Fibroblast of pulmonary artery (primary cell): ENCODE data around the gene RIMBP2.

Experiments
- DNase-seq: peaks from one replicate; pipeline ENCODE4 v3.0.0-alpha.2; 2010; ENCODE audit warnings: low read depth
- H3K4me3 ChIP-seq: replicated peaks from 2 replicates; pipeline ENCODE4 v1.5.1; 2011; ENCODE audit warnings: low read depth, mild to moderate bottlenecking, control low read depth, low read length, moderate library complexity
- TF ChIP-seq, protein P1 (sequence below): IDR thresholded peaks from 2 replicates; pipeline ENCODE4 v1.5.1; 2011; ENCODE audit warnings: mild to moderate bottlenecking, control low read depth, low read length, inconsistent platforms; ENCODE audit errors: missing control alignments

RIMBP2 gene

DNA sequence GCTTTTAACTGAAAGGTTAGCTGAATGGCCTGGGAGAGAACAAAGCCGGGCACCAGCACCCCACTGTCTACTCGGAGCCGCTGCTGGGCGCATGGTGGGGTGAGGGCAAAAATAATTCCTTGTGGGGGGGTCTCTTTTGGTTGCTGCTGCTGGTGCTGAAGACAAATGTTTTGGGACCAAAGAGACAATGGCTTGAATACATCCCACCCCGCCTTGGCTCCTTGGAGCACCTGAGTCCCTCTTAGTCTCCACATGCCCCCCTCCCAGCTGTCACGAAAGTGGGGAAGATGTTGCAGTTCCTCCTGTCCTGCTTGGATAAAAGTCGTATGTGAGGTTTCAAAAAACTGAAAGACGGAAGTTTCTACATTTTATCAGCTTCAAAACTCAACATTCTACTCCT lies 293.4 kb downstream of the RIMBP2 start:
- no peak for DNase-seq
- TF ChIP-seq, protein P1, sequence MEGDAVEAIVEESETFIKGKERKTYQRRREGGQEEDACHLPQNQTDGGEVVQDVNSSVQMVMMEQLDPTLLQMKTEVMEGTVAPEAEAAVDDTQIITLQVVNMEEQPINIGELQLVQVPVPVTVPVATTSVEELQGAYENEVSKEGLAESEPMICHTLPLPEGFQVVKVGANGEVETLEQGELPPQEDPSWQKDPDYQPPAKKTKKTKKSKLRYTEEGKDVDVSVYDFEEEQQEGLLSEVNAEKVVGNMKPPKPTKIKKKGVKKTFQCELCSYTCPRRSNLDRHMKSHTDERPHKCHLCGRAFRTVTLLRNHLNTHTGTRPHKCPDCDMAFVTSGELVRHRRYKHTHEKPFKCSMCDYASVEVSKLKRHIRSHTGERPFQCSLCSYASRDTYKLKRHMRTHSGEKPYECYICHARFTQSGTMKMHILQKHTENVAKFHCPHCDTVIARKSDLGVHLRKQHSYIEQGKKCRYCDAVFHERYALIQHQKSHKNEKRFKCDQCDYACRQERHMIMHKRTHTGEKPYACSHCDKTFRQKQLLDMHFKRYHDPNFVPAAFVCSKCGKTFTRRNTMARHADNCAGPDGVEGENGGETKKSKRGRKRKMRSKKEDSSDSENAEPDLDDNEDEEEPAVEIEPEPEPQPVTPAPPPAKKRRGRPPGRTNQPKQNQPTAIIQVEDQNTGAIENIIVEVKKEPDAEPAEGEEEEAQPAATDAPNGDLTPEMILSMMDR, result no peak
- H3K4me3 ChIP-seq, result no peak overlapping the region

- no peak overlapping the region for H3K4me3 ChIP-seq
- TF ChIP-seq, protein P1, result no peak
- no peak for DNase-seq
These were observed 294.2 kb downstream of the RIMBP2 start for GRCh38 chr12:130421896-130422295.

- TF ChIP-seq, protein P1, result no peak
- no peak overlapping the region for H3K4me3 ChIP-seq
- DNase-seq, result no peak
These were observed 296.0 kb downstream of the RIMBP2 start for GRCh38 chr12:130420071-130420470.

DNA sequence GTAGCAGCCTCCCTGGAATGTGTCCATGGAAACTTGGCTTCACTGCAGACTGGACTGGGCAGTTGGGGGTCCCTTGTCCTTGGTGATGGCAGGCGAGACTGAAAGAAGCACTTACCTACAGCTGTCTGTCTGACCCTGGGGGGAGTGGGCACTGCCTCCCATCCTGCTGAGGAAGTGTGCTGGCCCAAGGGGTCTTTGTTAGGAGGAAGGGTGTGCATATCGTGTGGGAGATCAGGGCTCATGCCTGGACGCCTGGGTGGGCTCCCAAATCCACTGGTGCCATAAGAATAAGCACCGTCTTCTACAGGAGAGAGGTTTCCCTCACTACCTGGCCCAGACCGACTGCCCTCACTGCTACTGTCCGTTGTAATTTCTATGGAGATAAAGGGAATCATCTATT lies 297.0 kb downstream of the RIMBP2 start:
- DNase-seq, result no peak
- TF ChIP-seq, protein P1, result no peak
- H3K4me3 ChIP-seq, result no peak overlapping the region

GRCh38 chr12:130418251-130418650 lies 297.8 kb downstream of the RIMBP2 start:
- no peak overlapping the region for H3K4me3 ChIP-seq
- no peak for DNase-seq
- TF ChIP-seq, protein P1, result no peak

- no peak for DNase-seq
- no peak overlapping the region for H3K4me3 ChIP-seq
- TF ChIP-seq, protein P1, result no peak
These were observed 301.7 kb downstream of the RIMBP2 start for GRCh38 chr12:130414381-130414780.

DNA sequence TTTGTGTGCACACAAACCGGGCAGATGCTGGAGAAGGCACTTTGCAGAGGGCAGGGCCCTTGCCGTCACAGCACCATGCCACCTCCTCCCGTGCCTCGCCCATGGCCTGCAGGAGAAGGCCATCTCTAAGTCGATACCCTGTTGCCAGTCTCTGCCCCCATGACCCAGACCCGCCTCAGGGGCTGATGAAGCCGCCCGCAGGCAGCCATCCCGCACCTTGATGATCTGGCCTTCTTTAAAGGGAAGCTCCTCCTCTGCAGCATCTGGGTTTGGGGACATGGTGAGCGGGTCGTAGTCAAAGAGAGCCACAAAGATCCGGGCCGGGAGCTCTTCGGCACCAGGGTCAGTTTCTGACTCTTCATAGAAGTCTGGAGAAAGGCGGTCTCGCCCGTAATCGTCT lies 302.2 kb downstream of the RIMBP2 start:
- no peak for DNase-seq
- no peak overlapping the region for H3K4me3 ChIP-seq
- TF ChIP-seq, protein P1, result no peak
